ENCODE data around the gene MRPL24. TPM values are rescaled to one million over a fixed set of nuclear protein-coding genes. Genes with fewer than 3 reads are reported as not detected.

Gene MRPL24
- total RNA-seq, 1 donor from 2014 or later: 25.1 TPM

DNA sequence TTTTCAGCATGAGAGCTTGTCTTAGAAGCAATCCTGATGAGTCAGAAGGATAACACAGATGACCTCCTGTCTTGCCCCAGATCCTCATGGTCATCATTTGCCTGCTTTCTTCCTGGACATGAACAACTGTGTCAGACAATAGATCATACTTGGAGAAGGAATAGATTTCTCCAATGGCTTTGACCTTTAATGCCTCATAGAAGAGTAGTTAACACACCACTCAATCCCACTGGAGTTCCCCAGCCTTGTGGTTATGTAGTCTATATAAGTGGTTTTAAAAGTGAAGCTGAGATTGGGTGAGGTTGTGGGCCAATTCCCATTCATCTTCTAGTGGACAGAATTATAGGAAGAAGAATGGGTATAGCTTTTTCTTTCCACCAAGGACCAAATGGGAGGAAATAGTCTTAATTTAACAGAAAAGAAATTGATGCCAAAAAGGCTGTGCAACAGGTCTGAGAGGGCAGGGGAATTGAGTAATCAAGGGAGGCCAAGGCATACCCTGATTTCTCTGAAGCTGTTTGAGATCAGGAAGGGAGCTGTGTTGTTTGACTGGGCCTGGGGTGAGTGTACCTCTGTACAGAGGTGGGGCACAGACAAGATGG, 40.8 kb upstream of the MRPL24 start:
- Mint-ChIP-seq H3K4me3 (ENCODE audit: unreplicated experiment) (no peak overlapping the region), H3K27ac (ENCODE audit: unreplicated experiment) (no peak overlapping the region), H3K36me3 (ENCODE audit: unreplicated experiment) (peaks cover 5% of the 10 kb centered on the region), H3K9me3 (ENCODE audit: unreplicated experiment) (no peaks in the 10 kb centered on the region), H3K27me3 (ENCODE audit: unreplicated experiment) (peaks cover 3% of the 10 kb centered on the region), H3K4me1 (ENCODE audit: low read depth, unreplicated experiment) (peaks cover 2% of the 10 kb centered on the region)
- TF ChIP-seq CTCF (IDR thresholded peaks at IDR 0.05; ENCODE audit: partially characterized antibody, unreplicated experiment): no peak
- no peak for DNase-seq

DNA sequence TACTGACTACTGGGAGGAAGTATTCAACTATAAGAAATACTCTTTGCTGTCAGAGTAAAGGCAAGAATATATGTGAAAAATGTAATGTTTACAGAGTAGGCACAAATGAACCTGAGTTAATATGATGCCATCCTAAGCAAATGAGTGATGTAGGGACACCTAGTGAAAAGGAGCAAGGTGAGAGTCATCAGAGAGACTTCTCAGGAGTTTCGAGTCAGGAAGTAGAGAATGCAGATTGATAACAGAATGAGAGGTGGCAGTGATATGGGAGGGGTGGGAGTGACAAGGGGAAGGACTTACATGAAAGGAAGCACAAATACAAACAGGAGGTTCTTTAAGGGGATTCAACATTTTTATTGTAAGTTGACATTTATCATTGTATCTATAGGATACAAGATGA, 36.7 kb upstream of the MRPL24 start:
- Mint-ChIP-seq H3K4me3 (ENCODE audit: unreplicated experiment) (no peak overlapping the region), H3K27me3 (ENCODE audit: unreplicated experiment) (peaks cover 1% of the 10 kb centered on the region), H3K4me1 (ENCODE audit: low read depth, unreplicated experiment) (peaks cover 19% of the 10 kb centered on the region), H3K9me3 (ENCODE audit: unreplicated experiment) (peaks cover 3% of the 10 kb centered on the region), H3K27ac (ENCODE audit: unreplicated experiment) (no peak overlapping the region), H3K36me3 (ENCODE audit: unreplicated experiment) (no peaks in the 10 kb centered on the region)
- DNase-seq: no peak
- TF ChIP-seq CTCF (IDR thresholded peaks at IDR 0.05; ENCODE audit: partially characterized antibody, unreplicated experiment): no peak

GRCh38 chr1:156776942-156777341, 36.1 kb upstream of the MRPL24 start:
- no peak for TF ChIP-seq CTCF (IDR thresholded peaks at IDR 0.05; ENCODE audit: partially characterized antibody, unreplicated experiment)
- Mint-ChIP-seq H3K27ac (ENCODE audit: unreplicated experiment) (no peak overlapping the region), H3K4me1 (ENCODE audit: low read depth, unreplicated experiment) (peaks cover 23% of the 10 kb centered on the region), H3K27me3 (ENCODE audit: unreplicated experiment) (peaks cover 1% of the 10 kb centered on the region), H3K4me3 (ENCODE audit: unreplicated experiment) (no peak overlapping the region), H3K9me3 (ENCODE audit: unreplicated experiment) (peaks cover 3% of the 10 kb centered on the region), H3K36me3 (ENCODE audit: unreplicated experiment) (no peaks in the 10 kb centered on the region)
- no peak for DNase-seq

- no peak overlapping the region for H3K4me3 Mint-ChIP-seq (ENCODE audit: unreplicated experiment)
- H3K36me3 Mint-ChIP-seq (ENCODE audit: unreplicated experiment): no peaks in the 10 kb centered on the region
- TF ChIP-seq CTCF (IDR thresholded peaks at IDR 0.05; ENCODE audit: partially characterized antibody, unreplicated experiment): no peak
- H3K27ac Mint-ChIP-seq (ENCODE audit: unreplicated experiment): no peak overlapping the region
- peaks cover 1% of the 10 kb centered on the region for H3K27me3 Mint-ChIP-seq (ENCODE audit: unreplicated experiment)
- peaks cover 28% of the 10 kb centered on the region for H3K4me1 Mint-ChIP-seq (ENCODE audit: low read depth, unreplicated experiment)
- DNase-seq: no peak
- peaks cover 5% of the 10 kb centered on the region for H3K9me3 Mint-ChIP-seq (ENCODE audit: unreplicated experiment)
These were observed 34.9 kb upstream of the MRPL24 start for GRCh38 chr1:156775799-156776198.

GRCh38 chr1:156773607-156774006, 32.7 kb upstream of the MRPL24 start:
- DNase-seq: no peak
- peaks cover 2% of the 10 kb centered on the region for H3K27me3 Mint-ChIP-seq (ENCODE audit: unreplicated experiment)
- H3K9me3 Mint-ChIP-seq (ENCODE audit: unreplicated experiment): peaks cover 7% of the 10 kb centered on the region
- peak overlapping the region; percentile 66 for H3K4me3 Mint-ChIP-seq (ENCODE audit: unreplicated experiment)
- H3K4me1 Mint-ChIP-seq (ENCODE audit: low read depth, unreplicated experiment): peaks cover 35% of the 10 kb centered on the region
- no peaks in the 10 kb centered on the region for H3K36me3 Mint-ChIP-seq (ENCODE audit: unreplicated experiment)
- TF ChIP-seq CTCF (IDR thresholded peaks at IDR 0.05; ENCODE audit: partially characterized antibody, unreplicated experiment): peak; percentile 43
- H3K27ac Mint-ChIP-seq (ENCODE audit: unreplicated experiment): peak overlapping the region; percentile 39

Measured in glutamatergic neuron (in vitro differentiated cells).